Stimulated activated CD4-positive, alpha-beta T cell treated with anti-CD3 and anti-CD28 coated beads, TNF-alpha, amount 100 ng/mL, for 1 hour (primary cell): ENCODE measurements around the gene MOV10L1.
"Not testable (repeated sequence)": the region's sequence is repeated elsewhere in the genome, so short reads cannot be mapped to it uniquely, and the experiment has no call there.

Experiments used
- DNase-seq, 3 donors: peaks; one replicate each; pipeline ENCODE4 v3.0.0-alpha.2; 2020; ENCODE audit warnings: low read depth in 3 of 3, low spot score in 1 of 3

Gene MOV10L1

DNA sequence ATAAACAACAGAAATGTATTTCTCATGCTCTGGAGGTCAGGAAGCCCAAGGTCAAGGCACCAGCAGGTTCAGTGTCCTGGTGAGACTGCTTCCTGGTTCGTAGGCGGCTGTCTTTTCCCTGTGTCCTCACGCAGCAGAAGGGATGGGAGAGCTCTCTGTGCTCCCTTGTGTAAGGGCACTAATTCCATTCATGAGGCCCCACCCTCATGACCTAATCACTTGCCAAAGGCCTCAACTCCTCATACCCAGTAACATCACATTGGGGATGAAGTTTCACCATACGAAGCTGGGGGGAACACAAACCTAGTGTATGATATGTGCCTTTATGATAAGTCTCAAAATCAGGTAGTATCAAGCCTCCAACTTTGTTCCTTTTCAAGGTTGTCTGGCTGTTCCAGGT is 42.1 kb downstream of the MOV10L1 start:
- no peak for DNase-seq

DNA sequence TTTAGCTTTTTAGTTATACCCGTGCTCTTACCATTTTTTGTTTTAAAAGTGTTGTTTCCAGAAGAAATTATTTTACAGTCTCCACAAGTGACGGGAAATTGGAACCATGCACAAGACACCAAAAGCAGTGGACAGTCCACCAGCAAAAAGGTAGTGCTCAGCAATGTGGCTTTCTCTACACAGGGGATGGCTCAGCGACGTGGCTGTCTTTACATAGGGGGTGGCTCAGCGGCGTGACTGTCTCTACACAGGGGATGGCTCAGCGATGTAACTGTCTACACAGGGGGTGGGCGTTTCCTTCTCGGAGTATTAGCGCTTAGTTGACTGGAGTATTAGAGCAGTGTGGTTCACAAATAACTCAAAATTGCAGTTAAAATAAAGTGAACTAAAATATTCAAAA is 44.7 kb downstream of the MOV10L1 start:
- no peak for DNase-seq

DNA sequence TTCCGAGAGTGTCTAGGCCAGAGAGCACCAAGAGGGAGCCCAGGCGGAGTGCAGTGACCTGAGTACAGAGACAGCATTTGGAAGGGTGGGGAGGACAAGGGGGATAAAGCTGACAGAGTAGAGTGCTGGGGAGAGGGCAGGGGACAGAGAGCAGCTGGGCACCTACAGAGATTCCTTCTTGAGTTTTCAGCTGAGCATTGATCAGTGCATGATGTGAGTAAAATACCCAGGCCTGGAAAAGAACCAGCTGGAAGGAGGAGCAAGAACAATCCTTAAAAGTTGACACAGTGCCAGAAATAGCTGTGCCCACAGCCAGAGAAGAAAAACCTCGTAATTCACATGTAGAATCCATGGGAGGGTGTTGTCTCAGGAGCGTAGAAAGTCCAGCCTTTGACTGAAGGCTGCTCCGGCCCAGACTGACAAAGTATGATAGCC is 46.8 kb downstream of the MOV10L1 start:
- no peak for DNase-seq

DNA sequence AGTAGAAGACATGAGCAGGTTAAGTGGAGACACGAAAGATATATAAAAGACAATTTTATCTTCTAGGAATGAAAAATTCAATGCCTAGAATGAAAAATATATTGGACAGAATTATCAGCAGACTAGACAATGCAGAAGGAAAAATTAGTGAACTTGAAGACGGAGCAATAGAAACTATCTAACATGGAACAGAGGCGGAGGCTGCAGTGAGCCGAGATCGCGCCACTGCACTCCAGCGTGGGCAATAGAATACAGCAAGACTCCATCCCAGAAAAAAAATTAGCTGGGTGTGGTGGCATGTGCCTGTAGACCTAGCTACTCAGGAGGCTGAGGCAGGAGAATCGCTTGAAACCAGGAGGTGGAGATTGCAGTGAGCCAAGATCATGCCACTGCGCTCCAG is 47.5 kb downstream of the MOV10L1 start:
- not testable (repeated sequence) for DNase-seq

DNA sequence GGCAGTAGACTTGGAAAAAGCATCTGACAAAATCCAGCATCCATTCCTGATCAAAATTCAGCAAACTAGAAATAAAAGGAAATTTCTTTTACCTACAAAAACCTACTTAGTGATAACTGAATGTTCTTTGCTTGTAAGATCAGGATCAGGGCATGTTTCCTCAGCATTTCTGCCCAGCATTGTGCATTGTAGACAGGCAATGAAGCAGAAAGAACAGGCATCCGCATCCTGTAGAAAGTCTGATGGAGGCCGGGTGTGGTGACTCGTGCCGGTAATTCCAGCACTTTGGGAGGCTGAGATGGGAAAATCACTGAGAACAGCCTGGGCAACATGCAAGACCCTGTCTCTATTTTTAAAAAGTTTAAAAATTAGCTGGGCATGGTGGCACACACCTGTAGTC is 48.2 kb downstream of the MOV10L1 start:
- DNase-seq, result no peak

DNA sequence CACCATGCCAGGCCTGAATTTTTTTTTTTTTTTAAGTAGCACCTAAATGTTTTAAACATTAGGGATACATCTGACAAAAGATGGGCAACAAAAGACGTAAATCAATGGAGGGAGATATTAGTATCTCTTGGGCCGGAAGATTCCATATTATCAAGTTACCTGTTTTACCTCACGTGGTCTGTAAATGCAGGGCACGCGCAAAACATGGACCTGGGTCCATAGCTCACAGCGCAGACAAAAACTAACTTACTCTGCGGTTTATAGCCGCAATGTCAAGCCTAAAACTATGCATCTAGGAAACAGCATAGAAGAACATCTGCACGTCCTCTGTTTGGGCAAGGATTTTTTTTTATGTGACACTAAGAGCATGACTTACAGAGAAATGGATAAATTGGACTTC is 49.2 kb downstream of the MOV10L1 start:
- no peak for DNase-seq

DNA sequence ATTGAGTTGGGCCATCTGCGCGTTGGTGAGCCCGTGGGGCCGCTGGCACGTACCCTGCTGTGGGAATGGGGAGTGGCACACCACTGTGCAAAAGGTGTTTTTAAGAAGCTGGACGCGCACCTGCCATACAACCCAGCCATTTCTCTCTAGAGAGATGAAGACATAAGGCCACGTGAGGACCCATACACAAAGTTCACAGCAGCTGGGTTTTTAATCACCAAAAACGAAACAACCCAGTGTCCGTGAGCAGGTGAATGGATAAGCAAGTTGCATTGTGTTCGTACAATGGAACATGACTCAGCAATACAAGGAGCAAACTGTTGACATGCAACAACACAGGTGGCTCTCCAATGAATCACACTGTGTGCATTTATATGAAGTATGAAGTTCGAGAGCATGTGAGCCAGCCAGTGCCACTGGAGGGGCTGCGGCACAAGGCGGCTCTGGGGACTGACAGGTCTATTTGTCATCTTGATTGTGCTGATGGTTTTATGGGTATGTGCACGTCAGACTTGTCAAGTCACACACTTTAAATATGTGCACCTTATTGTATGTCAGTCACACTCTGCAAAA is 50.1 kb downstream of the MOV10L1 start:
- DNase-seq, result no peak

DNA sequence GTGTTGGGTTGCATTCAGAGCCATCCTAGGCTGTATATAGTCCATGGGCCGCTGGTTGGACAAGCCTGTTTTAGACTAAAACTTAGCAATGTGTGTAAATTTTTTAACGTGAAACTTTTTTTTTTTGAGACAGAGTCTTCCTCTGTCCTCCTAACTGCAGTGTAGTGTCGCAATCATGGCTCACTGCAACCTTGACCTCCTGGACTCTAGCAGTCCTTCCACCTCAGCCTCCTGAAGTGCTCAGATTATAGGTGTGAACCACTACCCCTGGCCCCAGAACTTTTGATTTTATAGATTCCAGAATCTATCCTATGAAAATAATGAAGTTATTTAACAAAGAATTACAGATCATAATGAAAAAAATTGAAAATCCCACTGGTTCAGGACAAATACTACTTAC is 50.8 kb downstream of the MOV10L1 start:
- DNase-seq, result no peak

DNA sequence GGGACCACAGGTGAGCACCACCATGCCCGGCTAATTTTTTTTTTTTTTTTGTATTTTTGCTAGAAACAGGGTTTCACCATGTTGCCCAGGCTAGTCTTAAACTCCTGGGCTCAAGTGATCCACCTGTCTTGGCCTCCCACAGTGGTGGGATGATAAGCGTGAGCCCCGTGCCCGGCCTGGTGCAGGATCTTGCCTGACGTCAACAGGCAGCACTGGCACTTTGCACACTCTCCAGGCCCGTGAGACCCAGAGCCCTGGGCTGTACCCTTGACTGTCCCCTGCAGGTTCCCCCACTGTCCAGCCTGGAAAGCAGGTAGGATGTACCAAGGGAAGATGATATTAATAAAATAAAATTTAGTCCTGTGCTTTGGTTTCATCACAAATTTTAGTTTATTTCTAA is 51.7 kb downstream of the MOV10L1 start:
- no peak for DNase-seq

DNA sequence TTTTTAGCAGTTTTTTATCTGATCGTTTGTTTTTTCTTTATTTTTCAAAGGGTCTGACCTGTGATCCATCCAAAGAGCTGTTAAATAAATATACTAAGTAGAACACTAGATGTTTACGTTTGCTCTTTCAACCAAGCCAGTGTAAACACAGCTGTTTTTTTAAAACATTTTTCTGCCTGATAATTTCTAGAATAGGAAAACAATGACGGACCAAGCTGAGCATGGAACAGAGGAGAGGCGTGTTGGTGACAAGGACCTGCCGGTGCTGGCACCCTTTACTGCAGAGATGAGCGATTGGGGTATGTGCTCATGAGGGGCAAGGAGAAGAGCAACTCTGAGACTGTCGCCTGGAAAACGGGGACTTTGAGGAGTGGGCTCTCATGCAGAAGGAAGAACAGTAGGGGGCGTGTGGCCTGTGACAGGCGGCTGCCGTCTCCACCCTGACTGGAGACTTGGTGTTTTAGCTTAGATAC is 52.1 kb downstream of the MOV10L1 start:
- no peak for DNase-seq

DNA sequence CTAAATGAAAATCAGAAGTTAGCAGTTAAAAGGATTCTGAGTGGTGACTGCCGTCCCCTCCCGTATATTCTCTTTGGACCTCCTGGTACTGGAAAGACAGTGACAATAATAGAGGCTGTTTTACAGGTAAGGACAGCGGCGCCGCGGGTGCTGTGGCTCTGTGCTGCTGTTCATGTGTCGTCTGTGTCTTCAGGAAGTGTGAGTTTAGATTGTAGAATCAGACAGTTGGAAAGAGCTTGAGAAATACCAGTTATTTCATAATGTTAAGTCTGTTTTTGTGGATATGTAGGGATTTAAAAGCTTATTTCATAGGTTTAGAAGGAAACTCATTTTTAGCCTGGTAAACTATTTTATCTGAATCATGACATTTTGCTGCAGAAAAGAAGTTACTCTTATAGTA is 53.3 kb downstream of the MOV10L1 start:
- DNase-seq, result no peak

DNA sequence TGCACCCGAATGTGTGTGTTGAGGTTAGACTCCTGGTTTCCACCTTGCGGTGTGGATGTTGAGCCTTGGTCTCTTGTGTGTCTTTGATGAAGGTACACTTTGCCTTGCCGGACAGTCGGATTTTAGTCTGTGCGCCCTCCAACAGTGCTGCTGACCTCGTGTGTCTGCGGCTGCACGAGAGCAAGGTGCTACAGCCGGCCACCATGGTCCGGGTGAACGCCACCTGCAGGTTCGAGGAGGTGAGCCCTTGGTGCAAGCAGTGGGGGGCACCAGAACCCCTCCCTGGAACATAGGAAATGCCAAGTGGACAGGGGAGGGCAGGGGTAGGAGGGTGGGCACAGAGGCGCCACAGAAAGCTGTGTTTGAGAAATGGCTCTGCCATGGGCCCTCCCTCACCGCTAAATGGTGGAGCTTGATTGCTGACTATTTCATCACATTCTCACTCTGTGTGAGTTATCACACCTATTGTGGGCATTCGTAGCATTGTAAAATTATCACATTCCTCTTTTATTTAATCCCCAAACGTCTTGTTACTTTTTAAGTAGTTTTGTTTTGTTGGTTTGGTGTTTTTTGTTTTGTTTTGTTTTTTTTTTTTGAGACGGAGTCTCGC is 54.3 kb downstream of the MOV10L1 start:
- no peak for DNase-seq

DNA sequence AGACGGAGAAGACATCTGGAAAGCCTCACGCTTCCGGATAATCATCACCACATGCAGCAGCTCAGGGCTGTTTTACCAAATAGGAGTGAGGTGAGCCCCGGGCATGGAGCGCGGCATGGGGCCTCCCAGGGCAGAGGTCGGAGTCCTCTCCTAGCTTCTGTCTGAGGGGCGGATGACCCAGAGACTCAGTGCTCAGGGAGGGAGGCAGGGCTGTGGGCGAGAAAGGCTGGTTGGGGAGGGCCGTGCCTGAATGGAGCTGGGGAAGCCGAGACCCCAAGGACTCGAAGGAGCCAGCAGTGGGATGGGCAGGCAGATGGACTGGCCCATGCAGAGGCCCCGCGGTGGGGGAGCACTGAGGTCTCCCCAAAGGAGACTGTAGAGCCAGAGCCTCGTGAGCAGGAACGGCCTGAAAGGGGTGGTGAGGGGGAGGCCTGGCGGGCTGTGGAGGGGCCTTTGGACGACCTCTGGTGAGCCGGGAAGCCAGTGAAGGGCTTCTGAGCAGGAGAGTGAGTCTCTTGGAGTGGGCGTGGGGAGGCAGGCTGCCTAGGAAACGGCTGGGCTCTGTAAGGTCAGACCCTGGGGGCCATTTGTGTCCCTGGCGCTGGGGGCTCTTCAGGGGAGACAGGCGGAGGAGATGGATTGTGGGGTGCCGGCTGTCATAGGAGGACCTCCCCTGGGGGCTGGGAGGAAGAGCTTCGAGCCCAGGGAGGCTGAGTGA is 56.1 kb downstream of the MOV10L1 start:
- no peak for DNase-seq

DNA sequence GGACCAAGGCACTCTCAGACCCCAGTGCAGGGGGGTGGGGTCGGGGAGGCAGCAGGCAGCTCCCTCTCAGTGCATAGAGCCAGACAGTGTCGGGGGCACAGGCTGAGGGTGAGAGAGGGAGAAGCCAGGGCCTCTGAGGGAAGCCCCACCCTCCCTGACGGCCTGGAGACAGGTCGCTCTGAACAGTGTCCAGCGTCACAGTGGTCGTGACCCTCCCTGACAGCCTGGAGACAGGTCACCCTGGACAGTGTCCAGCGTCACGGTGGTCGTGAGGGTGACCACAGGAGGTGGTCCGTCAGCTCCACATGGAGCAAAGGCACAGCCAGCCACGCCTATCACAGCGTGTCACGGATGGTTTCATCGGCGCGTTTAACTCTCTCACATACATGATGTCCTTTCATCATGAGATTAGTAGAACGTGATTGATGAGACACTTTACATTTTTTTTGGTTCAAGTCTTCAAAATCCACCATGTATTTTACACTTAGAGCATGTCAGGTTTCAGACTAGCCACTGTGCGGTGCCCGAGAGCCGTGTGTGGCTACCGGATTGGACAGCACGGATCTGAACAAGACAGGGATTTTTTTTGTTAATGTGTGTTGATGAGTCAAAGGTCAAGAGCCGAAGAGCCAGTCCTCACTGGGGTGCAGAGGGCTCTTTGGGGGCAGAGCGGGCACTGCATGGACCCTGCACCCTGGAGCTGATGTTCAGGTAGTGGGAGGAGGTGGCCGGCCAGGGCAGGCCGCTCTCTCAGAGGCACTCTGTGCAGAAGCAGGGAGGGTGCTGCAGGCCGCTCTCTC is 56.8 kb downstream of the MOV10L1 start:
- DNase-seq, result no peak

DNA sequence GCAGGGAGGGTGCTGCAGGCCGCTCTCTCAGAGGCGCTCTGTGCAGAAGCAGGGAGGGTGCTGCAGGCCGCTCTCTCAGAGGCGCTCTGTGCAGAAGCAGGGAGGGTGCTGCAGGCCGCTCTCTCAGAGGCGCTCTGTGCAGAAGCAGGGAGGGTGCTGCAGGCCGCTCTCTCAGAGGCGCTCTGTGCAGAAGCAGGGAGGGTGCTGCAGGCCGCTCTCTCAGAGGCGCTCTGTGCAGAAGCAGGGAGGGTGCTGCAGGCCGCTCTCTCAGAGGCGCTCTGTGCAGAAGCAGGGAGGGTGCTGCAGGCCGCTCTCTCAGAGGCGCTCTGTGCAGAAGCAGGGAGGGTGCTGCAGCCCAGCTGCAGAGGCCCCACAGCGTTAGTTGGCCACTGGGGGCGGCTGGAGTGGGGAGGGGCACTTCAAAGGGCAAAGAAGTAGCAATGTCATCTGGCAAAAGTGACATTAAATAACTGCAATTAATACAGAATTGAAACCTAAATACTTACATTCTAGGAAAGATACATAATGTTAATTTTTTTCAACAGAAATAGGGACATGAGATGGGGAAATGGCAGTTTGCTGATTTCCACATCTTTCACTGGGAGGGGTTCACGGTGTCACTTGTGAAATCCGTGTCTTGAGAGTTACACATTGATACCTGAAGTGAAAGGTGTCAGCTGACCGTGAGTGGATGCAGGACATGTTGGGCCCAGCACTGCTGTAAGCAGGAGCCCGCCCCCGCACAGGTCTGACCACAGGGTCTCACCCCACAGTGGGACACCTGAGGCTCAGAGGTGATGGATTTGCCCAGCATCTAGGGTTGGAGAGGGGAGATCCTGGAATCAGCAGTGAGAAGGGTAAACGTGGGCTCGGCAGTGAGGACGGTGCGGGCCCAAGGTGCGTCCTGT is 57.7 kb downstream of the MOV10L1 start:
- not testable (repeated sequence) for DNase-seq

DNA sequence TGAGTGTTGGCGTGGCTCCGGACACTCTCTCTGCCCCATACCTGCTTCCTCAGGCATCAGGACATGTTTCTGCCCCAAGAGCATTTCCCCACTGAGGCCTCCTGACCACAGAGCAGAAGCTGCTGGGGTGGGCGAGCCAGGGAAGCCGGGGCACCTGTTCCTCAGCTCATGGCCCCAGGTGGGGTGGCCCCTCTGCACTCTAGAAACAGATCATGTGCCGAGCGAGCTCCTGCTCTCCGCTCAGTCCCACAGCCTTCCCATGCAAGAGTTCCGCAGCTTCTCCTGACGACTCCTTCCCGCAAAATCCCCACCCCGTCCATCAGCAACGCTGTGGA is 58.3 kb downstream of the MOV10L1 start:
- DNase-seq, result no peak

DNA sequence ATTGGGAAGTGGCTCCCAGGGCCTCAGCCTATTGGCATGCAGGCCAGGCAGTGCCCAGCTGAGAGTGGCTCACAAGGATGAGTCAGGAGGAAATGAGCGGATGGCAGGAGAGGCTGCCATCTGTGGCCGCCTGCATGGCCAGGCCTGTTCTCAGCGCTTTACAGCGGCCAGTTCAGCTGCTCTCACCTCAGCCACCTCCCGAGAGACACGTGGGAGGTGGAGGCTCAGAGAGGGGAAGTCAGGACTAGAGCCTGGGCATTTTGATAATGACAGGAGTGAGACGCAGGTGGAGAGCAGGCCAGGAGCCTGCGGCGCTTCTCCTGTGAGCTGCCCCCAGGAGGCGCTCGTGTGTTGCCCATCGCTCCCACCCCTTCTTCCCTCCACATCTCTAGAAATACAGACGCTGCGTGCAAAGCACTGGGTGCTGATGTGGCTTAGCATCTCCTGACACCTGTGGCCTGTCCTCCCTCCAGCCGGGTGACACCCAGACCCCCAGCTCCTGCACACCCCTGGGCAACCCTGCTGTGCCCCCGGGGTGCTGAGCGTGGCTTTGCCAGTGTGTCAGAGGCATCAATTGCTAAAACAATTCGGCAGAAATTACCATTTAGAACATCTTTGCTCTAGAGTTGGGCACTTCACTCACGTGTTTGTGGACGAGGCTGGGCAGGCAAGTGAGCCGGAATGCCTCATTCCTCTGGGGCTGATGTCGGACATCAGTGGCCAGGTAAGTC is 59.4 kb downstream of the MOV10L1 start:
- peak; percentile 35 to 63 (median 62) for DNase-seq

DNA sequence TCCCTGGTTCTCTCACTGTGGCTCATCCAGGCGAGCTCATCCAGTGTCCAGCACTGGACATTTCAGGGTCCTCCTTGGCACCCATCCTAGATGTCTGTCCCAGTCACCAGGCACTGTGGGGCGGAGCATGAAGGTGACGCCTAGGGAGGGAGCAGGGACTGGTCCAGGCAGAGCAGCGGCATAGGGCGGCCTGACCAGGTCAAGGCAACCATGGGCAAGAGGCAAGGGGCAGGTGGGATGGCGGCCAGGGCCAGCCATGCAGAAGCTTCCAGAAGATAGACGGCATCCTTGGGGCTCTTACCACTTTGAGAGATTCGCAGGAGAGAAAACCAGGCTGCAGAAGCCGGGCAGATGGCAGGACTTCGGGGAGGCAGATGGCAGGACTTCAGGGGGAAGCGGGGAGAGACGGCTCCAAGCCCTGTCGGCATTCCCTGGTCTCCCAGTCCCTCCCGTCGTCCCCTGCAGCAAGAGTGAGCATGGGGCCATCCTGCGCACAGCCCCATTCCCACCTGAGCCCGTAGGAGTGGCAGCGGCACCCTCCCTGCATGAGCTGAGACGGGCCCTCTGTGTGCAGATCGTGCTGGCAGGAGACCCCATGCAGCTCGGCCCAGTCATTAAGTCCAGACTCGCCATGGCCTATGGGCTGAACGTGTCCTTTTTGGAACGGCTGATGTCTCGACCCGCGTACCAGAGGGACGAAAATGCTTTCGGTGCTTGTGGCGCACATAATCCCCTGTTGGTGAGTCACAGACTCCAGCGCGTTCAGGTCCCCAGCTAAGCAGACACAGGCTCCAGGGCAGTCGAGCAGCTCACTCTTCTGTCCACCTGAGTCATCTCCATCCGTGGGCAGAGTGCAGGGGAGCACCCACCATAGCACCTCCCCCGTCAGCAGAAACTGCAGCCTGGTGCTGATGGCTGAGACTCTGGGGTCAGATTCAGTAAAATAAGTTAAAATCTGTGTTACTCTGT is 60.6 kb downstream of the MOV10L1 start:
- DNase-seq, result no peak
